Keratinocyte (primary cell): Measurements from ENCODE around the gene FSTL3. TPM values are rescaled to one million over a fixed set of nuclear protein-coding genes. Genes with fewer than 3 reads are reported as not detected.

Source experiments
- DNase-seq: peaks from one replicate; pipeline ENCODE4 v3.0.0-alpha.2; 2011; ENCODE audit warnings: low read depth, missing footprints, low spot score
- FAIRE-seq: peaks from 2 replicates; lab custom pipeline; 2011; peaks lifted over from hg19 to GRCh38; lab: Jason Lieb, UNC
- H2AFZ ChIP-seq: 2 replicates; pipeline ENCODE4 v1.6.0; 2012; ENCODE audit warnings: low read length, control low read depth, inconsistent platforms; ENCODE audit not compliant: control insufficient read depth
- H3K27ac ChIP-seq: 2 replicates; pipeline ENCODE4 v1.5.1; 2011; ENCODE audit warnings: low read length; ENCODE audit not compliant: control insufficient read depth, insufficient read depth
- H3K27me3 ChIP-seq: 3 replicates; pipeline ENCODE4 v1.6.0; 2011; ENCODE audit warnings: low read length; ENCODE audit not compliant: control insufficient read depth, insufficient read depth; ENCODE audit errors: extremely low read depth
- H3K36me3 ChIP-seq, 2 experiments: 2 replicates in 1 of 2; 3 replicates in 1 of 2; pipeline ENCODE4 v1.5.1; 2011; ENCODE audit warnings: low read length in 2 of 2, mild to moderate bottlenecking in 1 of 2; ENCODE audit not compliant: control insufficient read depth in 2 of 2, insufficient read depth in 2 of 2; ENCODE audit errors: extremely low read depth in 1 of 2
- H3K4me1 ChIP-seq: 3 replicates; pipeline ENCODE4 v1.5.1; 2011; ENCODE audit warnings: low read length; ENCODE audit not compliant: control insufficient read depth, insufficient read depth; ENCODE audit errors: extremely low read depth
- H3K4me2 ChIP-seq: 3 replicates; pipeline ENCODE4 v1.6.0; 2011; ENCODE audit warnings: low read depth, low read length; ENCODE audit not compliant: control insufficient read depth, insufficient read depth; ENCODE audit errors: extremely low read depth
- H3K4me3 ChIP-seq, 3 experiments: fragments of 200-600 bp in 1 of 3; sonication (generic) in 1 of 3; 2 replicates in 2 of 3; 3 replicates in 1 of 3; pipeline ENCODE4 v1.5.1; 2011 to 2016; ENCODE audit warnings: low read length in 3 of 3, mild to moderate bottlenecking in 3 of 3, control low read depth in 2 of 3, inconsistent platforms in 1 of 3, low read depth in 1 of 3, mixed read lengths in 1 of 3, mixed run types in 1 of 3, moderate library complexity in 1 of 3; ENCODE audit not compliant: control insufficient read depth in 2 of 3, insufficient read depth in 2 of 3; ENCODE audit errors: extremely low read depth in 1 of 3
- H3K79me2 ChIP-seq: 2 replicates; pipeline ENCODE4 v1.6.0; 2012; ENCODE audit warnings: low read length; ENCODE audit not compliant: control insufficient read depth, insufficient read depth
- H3K9ac ChIP-seq: 3 replicates; pipeline ENCODE4 v1.6.0; 2011; ENCODE audit warnings: low read length; ENCODE audit not compliant: control insufficient read depth, insufficient read depth; ENCODE audit errors: extremely low read depth
- H3K9me1 ChIP-seq: 3 replicates; pipeline ENCODE4 v1.6.0; 2011; ENCODE audit warnings: low read length; ENCODE audit not compliant: control insufficient read depth, insufficient read depth; ENCODE audit errors: extremely low read depth
- H3K9me3 ChIP-seq: 2 replicates; pipeline ENCODE4 v1.5.1; 2012; ENCODE audit warnings: low read depth, low read length; ENCODE audit not compliant: control insufficient read depth
- H4K20me1 ChIP-seq: 3 replicates; pipeline ENCODE4 v1.6.0; 2011; ENCODE audit warnings: low read length; ENCODE audit not compliant: control insufficient read depth, insufficient read depth; ENCODE audit errors: extremely low read depth
- CTCF ChIP-seq, 3 experiments: IDR thresholded peaks in 1 of 3; conservative IDR thresholded peaks in 1 of 3; optimal IDR thresholded peaks in 1 of 3; 2 replicates in 2 of 3; 3 replicates in 1 of 3; pipeline versions ENCODE3 to v1.5.1; 2011; ENCODE audit warnings: low read length in 3 of 3, mild to moderate bottlenecking in 3 of 3, moderate library complexity in 2 of 3, control low read depth in 1 of 3, inconsistent platforms in 1 of 3; ENCODE audit not compliant: insufficient read depth in 2 of 3; ENCODE audit errors: extremely low read depth in 1 of 3
- EZH2 ChIP-seq: IDR thresholded peaks from one replicate; pipeline ENCODE4 v1.6.1; 2012; ENCODE audit warnings: inconsistent platforms, mild to moderate bottlenecking, low read length, moderate library complexity
- dilution Hi-C: fragments of 300-500 bp; cut with MboI; formaldehyde crosslinking; loops from one replicate; pipeline ENCODE4 v1.7.0; 2020; ENCODE audit warnings: low sequenced_read_pairs; ENCODE audit not compliant: extremely low pct_ligation_motif_present
- polyA plus RNA-seq, 5 experiments: library from polyadenylated mRNA; depleted of rRNA in 3 of 5; stranded (reverse) in 3 of 5; stranded (forward) in 1 of 5; unstranded in 1 of 5; fragments of >200 nt; gene quantifications; 1 replicate in 1 of 5; 2 replicates in 3 of 5; 3 replicates in 1 of 5; pipeline versions ENCODE4 v1.2.1 to v1.2.3, GENCODE V29; 2011 to 2012; ENCODE audit warnings: missing spikeins in 2 of 5, low read depth in 1 of 5, low replicate concordance in 1 of 5

The FSTL3 gene
- polyA plus RNA-seq, 1 donor (not counting 4 experiments of a cell fraction or from before 2014, with no cell fraction given), result 54.4 TPM

GRCh38 chr19:677601-678436 is 1.6 kb downstream of the FSTL3 start:
- Histone ChIP-seq H4K20me1 (peaks cover 21% of the 10 kb centered on the region), H3K9me3 (no peaks in the 10 kb centered on the region), H3K9ac (peak overlapping the region; percentile 99), H3K4me2 (peak overlapping the region; percentile 90), H3K79me2 (peaks cover 23% of the 10 kb centered on the region), H3K36me3 (peaks cover 9 to 29% of the 10 kb centered on the region in 2 experiments), H3K27ac (peak overlapping the region; percentile 93), H3K4me3 (peak overlapping the region; percentile 76 to 92 (median 77)), H3K4me1 (peaks cover 26% of the 10 kb centered on the region), H3K27me3 (no peaks in the 10 kb centered on the region), H3K9me1 (peaks cover 2% of the 10 kb centered on the region), H2AFZ (no peak overlapping the region)
- dilution Hi-C loops, result no loop called here
- no peak for TF ChIP-seq CTCF (optimal IDR thresholded peaks at IDR 0.05 in 1 of 3, IDR thresholded peaks at IDR 0.05 in 1 of 3, conservative IDR thresholded peaks at IDR 0.05 in 1 of 3; ENCODE audit: extremely low read depth in 1 of 3, insufficient read depth in 2 of 3, low read length in 3 of 3)
- TF ChIP-seq EZH2, result no peak
- DNase-seq (no peak), FAIRE-seq (peak; percentile 87)

GRCh38 chr19:678791-679388 is 2.7 kb downstream of the FSTL3 start:
- DNase-seq (no peak), FAIRE-seq (no peak)
- H2AFZ ChIP-seq, result no peak overlapping the region
- dilution Hi-C loops, result no loop called here
- peaks cover 2% of the 10 kb centered on the region for H3K9me1 ChIP-seq
- H3K4me1 ChIP-seq, result peaks cover 26% of the 10 kb centered on the region
- H3K4me2 ChIP-seq, result peak overlapping the region; percentile 90
- H3K27ac ChIP-seq, result peak overlapping the region; percentile 93
- H3K36me3 ChIP-seq, result peaks cover 9 to 29% of the 10 kb centered on the region in 2 experiments
- H3K9me3 ChIP-seq, result no peaks in the 10 kb centered on the region
- H3K79me2 ChIP-seq, result peaks cover 23% of the 10 kb centered on the region
- no peaks in the 10 kb centered on the region for H3K27me3 ChIP-seq
- H3K9ac ChIP-seq, result peak overlapping the region; percentile 52
- peak overlapping the region; percentile 26 to 66 (median 59) for H3K4me3 ChIP-seq
- TF ChIP-seq CTCF (optimal IDR thresholded peaks at IDR 0.05 in 1 of 3, IDR thresholded peaks at IDR 0.05 in 1 of 3, conservative IDR thresholded peaks at IDR 0.05 in 1 of 3; ENCODE audit: extremely low read depth in 1 of 3, insufficient read depth in 2 of 3, low read length in 3 of 3) (no peak), EZH2 (no peak)
- peaks cover 21% of the 10 kb centered on the region for H4K20me1 ChIP-seq
